ENCODE results near the gene DENND1B. TPM values are rescaled to one million over a fixed set of nuclear protein-coding genes. Genes with fewer than 3 reads are reported as not detected.

Gene DENND1B
- total RNA-seq, 1 experiment from 2014 or later, result 6.3 TPM

DNA sequence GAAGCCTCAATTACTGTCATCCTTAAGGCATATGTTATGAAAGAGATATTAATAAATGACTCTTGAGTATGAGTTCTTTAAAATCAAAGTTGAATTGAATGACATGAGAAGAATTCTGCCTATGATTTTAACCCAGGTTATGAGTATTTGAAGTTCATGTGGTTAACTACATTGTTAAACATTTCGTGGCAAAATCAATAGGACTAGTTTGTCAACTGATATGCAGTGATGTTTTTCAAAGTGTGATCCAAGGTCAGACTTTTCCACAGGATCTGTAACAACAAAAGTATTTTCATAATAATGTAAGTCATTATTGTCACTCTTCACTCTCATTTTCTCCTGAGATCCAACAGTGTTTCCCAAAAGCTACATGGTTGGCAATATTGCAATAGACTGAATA, 189.5 kb downstream of the DENND1B start:
- no peaks in the 10 kb centered on the region for H3K27me3 ChIP-seq (ENCODE audit: insufficient read depth, low read length)
- no peaks in the 10 kb centered on the region for H3K9me3 ChIP-seq (ENCODE audit: control insufficient read depth, low read depth, low read length)
- no peak overlapping the region for H3K9ac ChIP-seq (ENCODE audit: extremely low read depth, insufficient read length, low read length)
- no peak overlapping the region for H2BK120ac ChIP-seq (ENCODE audit: low read depth, low read length, poor library complexity, severe bottlenecking)
- Mint-ChIP-seq H3K9me3 (no peaks in the 10 kb centered on the region; a peak in 1 of 5 replicates), H3K4me3 (no peak overlapping the region), H3K4me1 (no peaks in the 10 kb centered on the region), H3K27ac (no peak overlapping the region), H3K27me3 (ENCODE audit: low read depth) (no peaks in the 10 kb centered on the region), H3K36me3 (ENCODE audit: insufficient read depth in 1 of 3, low read depth in 3 of 3) (peaks cover 0 to 1% (median 0%) of the 10 kb centered on the region in 3 experiments; a peak in 1 of 7 replicates)
- H3K4me1 ChIP-seq (ENCODE audit: insufficient read depth, low read length), result no peaks in the 10 kb centered on the region
- H3K56ac ChIP-seq (ENCODE audit: insufficient read length, low read depth, low read length), result no peak overlapping the region
- no peak overlapping the region for H3K23ac ChIP-seq (ENCODE audit: insufficient read length, low read depth, low read length)
- H3T11ph ChIP-seq (ENCODE audit: low read length), result no peak overlapping the region
- no CpG with 5 or more reads among the region's 1 CpG for WGBS (ENCODE audit: extremely low coverage, insufficient read length, low lambda C conversion rate)
- H2BK20ac ChIP-seq (ENCODE audit: low read depth, low read length, poor library complexity, severe bottlenecking), result no peak overlapping the region
- H2AK5ac ChIP-seq (ENCODE audit: insufficient read length, low read length), result no peak overlapping the region
- no peak overlapping the region for H4K5ac ChIP-seq (ENCODE audit: insufficient read length, low read depth, low read length)
- no peak overlapping the region for H4K91ac ChIP-seq (ENCODE audit: insufficient read length, low read depth, low read length)
- H3K14ac ChIP-seq (ENCODE audit: insufficient read depth, low read length), result no peak overlapping the region
- no peak for DNase-seq
- no peaks in the 10 kb centered on the region for H3K79me2 ChIP-seq (ENCODE audit: insufficient read depth, low read length)
- H4K20me1 ChIP-seq (ENCODE audit: control insufficient read depth, insufficient read depth, insufficient read length), result no peaks in the 10 kb centered on the region
- no peaks in the 10 kb centered on the region for H3K23me2 ChIP-seq (ENCODE audit: insufficient read length, low read depth, low read length, poor library complexity, severe bottlenecking)
- H3K27ac ChIP-seq (ENCODE audit: insufficient read length, low read depth, low read length), result no peak overlapping the region
- H4K8ac ChIP-seq (replicated peaks; ENCODE audit: insufficient read length, low read depth, low read length), result no peak overlapping the region
- no peak overlapping the region for H2BK15ac ChIP-seq (ENCODE audit: low read depth, low read length)
- H3K4me2 ChIP-seq (ENCODE audit: insufficient read depth, insufficient read length, low read length), result no peak overlapping the region
- H2AFZ ChIP-seq (ENCODE audit: low read length), result no peak overlapping the region
- no peak overlapping the region for H2BK12ac ChIP-seq (ENCODE audit: insufficient read length, low read depth, low read length)
- H3K18ac ChIP-seq (ENCODE audit: insufficient read length, low read depth, low read length), result no peak overlapping the region
- TF ChIP-seq, protein P1, sequence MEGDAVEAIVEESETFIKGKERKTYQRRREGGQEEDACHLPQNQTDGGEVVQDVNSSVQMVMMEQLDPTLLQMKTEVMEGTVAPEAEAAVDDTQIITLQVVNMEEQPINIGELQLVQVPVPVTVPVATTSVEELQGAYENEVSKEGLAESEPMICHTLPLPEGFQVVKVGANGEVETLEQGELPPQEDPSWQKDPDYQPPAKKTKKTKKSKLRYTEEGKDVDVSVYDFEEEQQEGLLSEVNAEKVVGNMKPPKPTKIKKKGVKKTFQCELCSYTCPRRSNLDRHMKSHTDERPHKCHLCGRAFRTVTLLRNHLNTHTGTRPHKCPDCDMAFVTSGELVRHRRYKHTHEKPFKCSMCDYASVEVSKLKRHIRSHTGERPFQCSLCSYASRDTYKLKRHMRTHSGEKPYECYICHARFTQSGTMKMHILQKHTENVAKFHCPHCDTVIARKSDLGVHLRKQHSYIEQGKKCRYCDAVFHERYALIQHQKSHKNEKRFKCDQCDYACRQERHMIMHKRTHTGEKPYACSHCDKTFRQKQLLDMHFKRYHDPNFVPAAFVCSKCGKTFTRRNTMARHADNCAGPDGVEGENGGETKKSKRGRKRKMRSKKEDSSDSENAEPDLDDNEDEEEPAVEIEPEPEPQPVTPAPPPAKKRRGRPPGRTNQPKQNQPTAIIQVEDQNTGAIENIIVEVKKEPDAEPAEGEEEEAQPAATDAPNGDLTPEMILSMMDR (conservative IDR thresholded peaks at IDR 0.05), result no peak
- no peaks in the 10 kb centered on the region for H3K79me1 ChIP-seq (ENCODE audit: insufficient read depth, low read depth, low read length, poor library complexity, severe bottlenecking)
- H2BK5ac ChIP-seq (ENCODE audit: insufficient read length, low read length), result no peak overlapping the region
- H3K4ac ChIP-seq (ENCODE audit: low read depth, low read length), result no peak overlapping the region
